NCI-H2227 treated with DMSO at 0.1 percent for 48 hours (cell line): Measurements from ENCODE around the gene KCNJ4.
A peak's percentile ranks its signal among the peaks of the same experiment; 100 is the strongest.
"Not testable (repeated sequence)": the region's sequence is repeated elsewhere in the genome, so short reads cannot be mapped to it uniquely, and the experiment has no call there.

Source experiments
- DNase-seq: peaks from one replicate; lab custom pipeline; 2025; lab: John Stamatoyannopoulos, UW

KCNJ4 gene

GRCh38 chr22:38470179-38470578, 15.2 kb upstream of the KCNJ4 start:
- not testable (repeated sequence) for DNase-seq

GRCh38 chr22:38469306-38469781, 14.3 kb upstream of the KCNJ4 start:
- DNase-seq: no peak

GRCh38 chr22:38468443-38469305, 13.7 kb upstream of the KCNJ4 start:
- no peak for DNase-seq

GRCh38 chr22:38467904-38468442, 13.0 kb upstream of the KCNJ4 start, which contains the start of gene KDELR3:
KDELR3 (plus strand) TSS chr22:38468096; CDS start chr22:38468234, 138 bp downstream.
- no peak for DNase-seq

GRCh38 chr22:38467438-38467903, 12.5 kb upstream of the KCNJ4 start:
- no peak for DNase-seq

GRCh38 chr22:38465673-38466490, 10.9 kb upstream of the KCNJ4 start:
- DNase-seq: no peak

GRCh38 chr22:38464992-38465672, 10.1 kb upstream of the KCNJ4 start:
- DNase-seq: no peak

GRCh38 chr22:38462960-38463784, 8.2 kb upstream of the KCNJ4 start:
- DNase-seq: no peak

GRCh38 chr22:38461414-38462081, 6.5 kb upstream of the KCNJ4 start:
- peak; percentile 81 for DNase-seq

GRCh38 chr22:38461057-38461413, 6.0 kb upstream of the KCNJ4 start:
- DNase-seq: no peak

GRCh38 chr22:38460426-38460840, 5.4 kb upstream of the KCNJ4 start:
- DNase-seq: no peak

GRCh38 chr22:38456841-38457699, 2.1 kb upstream of the KCNJ4 start:
- no peak for DNase-seq

- DNase-seq: no peak
Observed at GRCh38 chr22:38456272-38456835, 1.4 kb upstream of the KCNJ4 start.

GRCh38 chr22:38455530-38456271, 702 bp upstream of the KCNJ4 start:
- DNase-seq: peak; percentile 28

GRCh38 chr22:38454353-38455075, 485 bp downstream of the KCNJ4 start:
- no peak for DNase-seq

- no peak for DNase-seq
Observed at GRCh38 chr22:38453996-38454352, 1.0 kb downstream of the KCNJ4 start.

GRCh38 chr22:38453066-38453672, 1.8 kb downstream of the KCNJ4 start:
- DNase-seq: no peak
